Gastrocnemius medialis (tissue), 4 donors: ENCODE measurements around the gene TCHHL1. TPM values are rescaled to one million over a fixed set of nuclear protein-coding genes. Genes with fewer than 3 reads are reported as not detected.

Experiments used
- ATAC-seq, 2 donors: fragments of 150-250 bp; one replicate each; pipeline ENCODE4 v1.9.1; 2016
- DNase-seq, 2 donors: peaks; one replicate each; pipeline ENCODE4 v3.0.0-alpha.2; 2019
- H3K27ac ChIP-seq, 4 donors: fragments of 200-600 bp; sonication (generic); 1 replicate in 1 of 4; 2 replicates in 3 of 4; pipeline ENCODE4 v1.5.1; 2016 to 2018; ENCODE audit warnings: mild to moderate bottlenecking in 2 of 4, moderate library complexity in 1 of 4
- H3K27me3 ChIP-seq, 3 donors: fragments of 200-600 bp; sonication (generic) in 2 of 3; 1 replicate in 1 of 3; 2 replicates in 2 of 3; pipeline versions ENCODE4 v1.5.1 to v1.6.0; 2016 to 2019; ENCODE audit warnings: mild to moderate bottlenecking in 1 of 3, moderate library complexity in 1 of 3
- H3K36me3 ChIP-seq, 2 donors: fragments of 200-600 bp; sonication (generic) in 1 of 2; one replicate each; pipeline ENCODE4 v1.5.1; 2017 to 2018
- H3K4me1 ChIP-seq, 2 donors: fragments of 200-600 bp; sonication (generic) in 1 of 2; one replicate each; pipeline ENCODE4 v1.5.1; 2016 to 2017; ENCODE audit warnings: mild to moderate bottlenecking in 2 of 2
- H3K4me3 ChIP-seq, 4 donors: fragments of 200-600 bp; sonication (generic) in 3 of 4; 1 replicate in 1 of 4; 2 replicates in 3 of 4; pipeline ENCODE4 v1.5.1; 2016 to 2019; ENCODE audit warnings: mild to moderate bottlenecking in 2 of 4
- H3K9me3 ChIP-seq, 3 donors: fragments of 200-600 bp; sonication (generic) in 2 of 3; 1 replicate in 1 of 3; 2 replicates in 2 of 3; pipeline ENCODE4 v1.5.1; 2016 to 2019
- POLR2A ChIP-seq, 2 donors: fragments of 450-650 bp; IDR thresholded peaks; one replicate each; pipeline ENCODE4 v1.6.1; 2017; ENCODE audit warnings: antibody characterized with exemption in 2 of 2, mild to moderate bottlenecking in 2 of 2, moderate library complexity in 2 of 2
- in situ Hi-C, 4 donors: fragments of 200-750 bp; cut with MboI; loops; one replicate each; pipeline versions ENCODE4 v1.15.0 to v1.8.0; 2017; ENCODE audit warnings: low sequenced_read_pairs in 4 of 4
- intact Hi-C: fragments of 100-400 bp; cut with DNase I; formaldehyde crosslinking; loops from one replicate; pipeline ENCODE4 v1.15.1; 2023; ENCODE audit warnings: low total_unique reads
- total RNA-seq, 4 donors: library from RNA; depleted of rRNA; stranded (reverse); fragments of >200 nt; gene quantifications; one replicate each; pipeline versions ENCODE4 v1.1.0 to v1.2.3, GENCODE V29; 2016
- TF ChIP-seq, protein P1 (sequence below), 5 experiments: fragments of 450-650 bp in 3 of 5; fragments of 200-600 bp in 2 of 5; sonication (generic) in 2 of 5; IDR thresholded peaks in 4 of 5; conservative IDR thresholded peaks in 1 of 5; 1 replicate in 4 of 5; 2 replicates in 1 of 5; pipeline ENCODE4 v1.5.1; 2016 to 2019; ENCODE audit warnings: antibody characterized with exemption in 5 of 5, mild to moderate bottlenecking in 3 of 5, moderate library complexity in 3 of 5

Gene TCHHL1
- total RNA-seq, 4 donors from 2014 or later, result not detected

DNA sequence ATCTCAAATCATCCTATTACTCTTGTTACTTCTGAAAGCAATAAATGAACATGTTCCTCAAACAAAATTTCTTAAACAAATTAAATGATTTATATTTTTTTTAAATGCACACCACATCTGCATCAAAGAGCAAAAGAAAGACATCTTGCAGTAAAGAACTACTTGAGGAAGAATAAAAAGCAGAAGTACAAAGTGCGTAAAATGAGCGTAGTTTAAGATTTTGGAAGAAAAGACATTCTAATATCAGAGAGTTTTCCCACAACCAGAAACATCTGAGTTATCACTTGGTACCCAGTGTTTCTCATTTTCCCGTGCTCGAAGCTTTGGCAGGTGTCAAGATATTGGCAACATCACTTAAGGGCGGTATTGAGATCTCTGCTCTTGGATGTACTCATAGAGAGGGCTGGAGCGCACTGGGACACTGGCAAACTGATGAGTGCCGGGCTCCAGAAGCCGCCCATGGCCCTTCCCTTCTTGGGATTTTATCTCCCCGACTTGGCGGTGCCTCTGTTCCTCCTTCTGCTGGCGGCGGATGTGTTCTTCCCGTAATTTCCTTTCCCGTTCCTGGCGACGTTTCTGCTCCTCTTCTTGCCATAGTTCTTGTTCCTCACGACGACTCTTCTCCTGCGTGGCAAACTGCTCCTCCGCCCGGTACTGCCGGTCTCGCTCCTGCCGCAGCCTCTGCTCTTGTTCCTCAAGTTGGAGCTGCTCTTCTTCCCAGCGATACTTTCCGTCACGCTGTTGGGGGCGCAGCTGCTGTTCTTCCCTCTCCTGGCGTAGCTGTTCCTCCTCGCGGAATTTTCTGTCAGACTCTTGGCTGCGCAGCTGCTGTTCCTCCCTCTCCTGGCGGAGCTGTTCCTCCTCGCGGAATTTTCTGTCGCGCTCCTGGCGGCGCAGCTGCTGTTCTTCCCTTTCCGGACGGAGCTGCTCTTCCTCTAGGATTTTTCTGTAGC is 18.4 kb upstream of the TCHHL1 start:
- no peaks in the 10 kb centered on the region for H3K36me3 ChIP-seq
- TF ChIP-seq POLR2A (IDR thresholded peaks at IDR 0.05), result no peak
- TF ChIP-seq, protein P1, sequence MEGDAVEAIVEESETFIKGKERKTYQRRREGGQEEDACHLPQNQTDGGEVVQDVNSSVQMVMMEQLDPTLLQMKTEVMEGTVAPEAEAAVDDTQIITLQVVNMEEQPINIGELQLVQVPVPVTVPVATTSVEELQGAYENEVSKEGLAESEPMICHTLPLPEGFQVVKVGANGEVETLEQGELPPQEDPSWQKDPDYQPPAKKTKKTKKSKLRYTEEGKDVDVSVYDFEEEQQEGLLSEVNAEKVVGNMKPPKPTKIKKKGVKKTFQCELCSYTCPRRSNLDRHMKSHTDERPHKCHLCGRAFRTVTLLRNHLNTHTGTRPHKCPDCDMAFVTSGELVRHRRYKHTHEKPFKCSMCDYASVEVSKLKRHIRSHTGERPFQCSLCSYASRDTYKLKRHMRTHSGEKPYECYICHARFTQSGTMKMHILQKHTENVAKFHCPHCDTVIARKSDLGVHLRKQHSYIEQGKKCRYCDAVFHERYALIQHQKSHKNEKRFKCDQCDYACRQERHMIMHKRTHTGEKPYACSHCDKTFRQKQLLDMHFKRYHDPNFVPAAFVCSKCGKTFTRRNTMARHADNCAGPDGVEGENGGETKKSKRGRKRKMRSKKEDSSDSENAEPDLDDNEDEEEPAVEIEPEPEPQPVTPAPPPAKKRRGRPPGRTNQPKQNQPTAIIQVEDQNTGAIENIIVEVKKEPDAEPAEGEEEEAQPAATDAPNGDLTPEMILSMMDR (IDR thresholded peaks at IDR 0.05 in 4 of 5, conservative IDR thresholded peaks at IDR 0.05 in 1 of 5), result no peak
- intact Hi-C loops, result no loop called here
- H3K27me3 ChIP-seq, result peaks cover 67 to 74% (median 73%) of the 10 kb centered on the region in 3 donors
- in situ Hi-C loops, result loop anchor here in 1 of 4 donors (10.0 kb wide), 1 partner anchor 57 kb away; no protein-coding TSS in a partner anchor
- no peak for DNase-seq
- peaks cover 5 to 14% of the 10 kb centered on the region in 2 donors for H3K4me1 ChIP-seq
- no peak overlapping the region for H3K27ac ChIP-seq
- H3K9me3 ChIP-seq, result peaks cover 0 to 12% (median 0%) of the 10 kb centered on the region in 3 donors
- peak overlapping the region in 2 of 4 donors; percentile 15 to 52 for H3K4me3 ChIP-seq
- no peak for ATAC-seq

DNA sequence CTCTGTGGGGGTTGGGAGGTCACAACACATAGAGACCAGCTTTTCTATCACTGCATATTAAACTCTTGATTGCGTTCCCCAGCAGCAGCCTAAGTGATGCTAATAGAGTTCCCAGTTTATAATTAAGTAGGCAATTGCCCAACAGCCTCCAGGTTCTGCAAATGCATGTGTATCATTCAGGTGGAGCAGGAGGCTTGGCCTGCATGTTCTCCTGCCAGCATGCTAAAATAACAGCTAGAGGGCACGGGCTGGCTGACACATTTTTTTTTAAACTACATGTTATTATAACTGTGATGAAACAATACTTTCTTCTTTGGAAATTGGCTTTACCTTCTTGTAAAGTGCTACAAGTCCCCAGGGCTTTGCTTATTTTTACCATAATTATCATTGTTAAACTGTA is 16.0 kb upstream of the TCHHL1 start:
- Histone ChIP-seq H3K4me1 (peaks cover 0 to 8% of the 10 kb centered on the region in 2 donors), H3K36me3 (no peaks in the 10 kb centered on the region), H3K27me3 (peaks cover 49 to 61% (median 58%) of the 10 kb centered on the region in 3 donors), H3K27ac (no peak overlapping the region), H3K9me3 (peaks cover 0 to 12% (median 0%) of the 10 kb centered on the region in 3 donors), H3K4me3 (no peak overlapping the region)
- in situ Hi-C loops, result loop anchor here in 1 of 4 donors (10.0 kb wide), 1 partner anchor 60 kb away; no protein-coding TSS in a partner anchor
- no peak for ATAC-seq
- DNase-seq, result no peak
- intact Hi-C loops, result no loop called here
- TF ChIP-seq, protein P1 (IDR thresholded peaks at IDR 0.05 in 4 of 5, conservative IDR thresholded peaks at IDR 0.05 in 1 of 5), result no peak
- no peak for TF ChIP-seq POLR2A (IDR thresholded peaks at IDR 0.05)

DNA sequence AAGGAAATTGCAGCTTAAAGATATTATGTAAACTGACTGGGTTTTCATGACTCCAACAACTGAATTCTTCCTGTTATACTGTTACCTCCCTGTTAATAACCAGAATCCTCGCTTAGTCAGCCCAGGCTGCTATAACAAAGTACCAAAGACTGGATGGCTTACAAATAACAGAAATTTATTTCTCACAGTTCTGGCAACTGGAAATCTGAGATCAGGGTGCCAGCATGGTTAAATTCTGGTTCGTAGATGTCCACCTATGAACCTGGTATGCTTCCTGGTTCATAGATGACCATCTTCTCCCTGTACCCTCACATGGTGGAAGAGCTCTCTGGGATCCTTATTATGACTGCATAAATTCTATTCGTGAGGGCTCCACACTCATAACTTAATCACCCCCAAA is 8.1 kb upstream of the TCHHL1 start:
- Histone ChIP-seq H3K4me1 (no peaks in the 10 kb centered on the region), H3K9me3 (no peaks in the 10 kb centered on the region), H3K27me3 (peaks cover 0 to 11% (median 6%) of the 10 kb centered on the region in 3 donors), H3K27ac (no peak overlapping the region), H3K4me3 (no peak overlapping the region), H3K36me3 (no peaks in the 10 kb centered on the region)
- ATAC-seq (no peak), DNase-seq (no peak)
- TF ChIP-seq POLR2A (IDR thresholded peaks at IDR 0.05), result no peak
- TF ChIP-seq, protein P1 (IDR thresholded peaks at IDR 0.05 in 4 of 5, conservative IDR thresholded peaks at IDR 0.05 in 1 of 5), result no peak
- in situ Hi-C loops, result no loop called here
- intact Hi-C loops, result no loop called here

DNA sequence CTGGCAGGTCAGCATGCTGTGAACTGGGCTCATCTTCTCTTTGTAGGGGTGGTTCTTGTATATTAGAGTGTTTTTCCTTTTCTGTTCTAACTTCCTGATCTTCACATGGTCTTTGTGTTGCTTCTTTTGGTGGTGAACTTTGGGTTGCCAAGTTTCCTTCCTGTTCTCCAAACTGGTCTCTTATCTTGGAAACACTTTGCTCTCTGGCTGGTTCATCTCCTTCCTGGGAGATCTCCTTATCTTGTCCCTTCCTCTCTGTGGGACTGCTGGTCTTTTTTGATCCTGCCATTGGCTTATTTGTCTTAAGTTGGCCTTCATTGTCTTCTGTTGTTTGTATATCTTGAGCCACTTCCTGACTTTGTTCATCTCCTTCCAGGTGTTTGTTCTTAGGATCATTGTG is 2.1 kb downstream of the TCHHL1 start:
- intact Hi-C loops, result no loop called here
- in situ Hi-C loops, result no loop called here
- H3K27me3 ChIP-seq, result no peaks in the 10 kb centered on the region
- no peak overlapping the region for H3K27ac ChIP-seq
- H3K36me3 ChIP-seq, result no peaks in the 10 kb centered on the region
- ATAC-seq (no peak), DNase-seq (no peak)
- no peaks in the 10 kb centered on the region for H3K4me1 ChIP-seq
- no peak for TF ChIP-seq POLR2A (IDR thresholded peaks at IDR 0.05)
- TF ChIP-seq, protein P1 (IDR thresholded peaks at IDR 0.05 in 4 of 5, conservative IDR thresholded peaks at IDR 0.05 in 1 of 5), result no peak
- H3K9me3 ChIP-seq, result no peaks in the 10 kb centered on the region
- H3K4me3 ChIP-seq, result no peak overlapping the region
